HG03025 (cell line): ENCODE measurements around the gene KISS1R.

Experiments
- ATAC-seq: cut with Tn5 transposase; IDR thresholded peaks from one replicate; pipeline ENCODE4 v1.9.1; 2021; ENCODE audit warnings: mild to moderate bottlenecking, moderate library complexity; ENCODE audit not compliant: unreplicated experiment, low FRiP score

The KISS1R gene

DNA sequence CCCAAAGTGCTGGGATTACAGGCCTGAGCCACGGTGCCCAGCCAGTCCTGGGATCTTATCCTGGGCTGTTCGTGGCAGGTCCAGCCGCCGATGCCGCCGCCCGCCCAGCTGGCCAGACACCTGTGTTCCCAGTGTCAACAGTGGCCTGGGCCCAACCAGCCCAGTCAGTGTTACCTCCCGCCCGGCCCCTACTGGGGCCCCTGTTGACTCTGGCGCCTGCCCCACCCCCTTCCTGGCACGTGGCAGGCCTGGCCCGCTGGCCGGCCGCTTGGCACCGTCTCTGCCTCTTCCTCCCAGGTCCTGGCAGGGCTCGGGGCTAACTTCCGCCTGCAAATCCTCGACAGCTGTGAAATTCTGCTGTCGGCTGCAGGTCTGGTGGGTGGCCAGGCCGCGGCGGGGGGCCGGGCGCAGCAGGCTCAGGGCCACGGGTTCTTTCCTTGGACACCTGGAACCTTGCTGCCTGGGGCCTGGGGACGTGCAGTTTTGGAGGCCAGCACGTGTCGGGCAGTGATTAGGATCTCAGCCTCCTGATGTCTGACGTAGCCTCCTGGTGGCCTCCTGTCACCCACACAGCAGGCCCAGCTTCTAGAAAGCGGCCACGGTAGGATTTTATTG lies 17.8 kb downstream of the KISS1R start:
- ATAC-seq: no peak

DNA sequence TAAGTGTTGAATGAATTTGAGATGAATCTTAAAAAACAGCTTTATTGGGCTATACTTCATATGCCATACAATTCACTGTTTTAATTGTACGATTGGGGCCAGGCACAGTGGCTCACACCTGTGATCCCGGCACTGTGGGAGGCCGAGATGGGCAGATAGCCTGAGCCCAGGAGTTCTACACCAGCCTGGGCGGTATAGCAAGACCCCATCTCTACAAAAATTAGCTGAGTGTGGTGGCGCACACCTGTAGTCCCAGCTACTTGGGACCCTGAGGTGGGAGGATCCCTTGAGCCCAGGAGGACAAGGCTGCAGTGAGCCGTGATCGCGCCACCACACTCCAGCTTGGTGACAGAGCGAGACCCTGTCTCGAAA lies 19.0 kb downstream of the KISS1R start:
- ATAC-seq: no peak

DNA sequence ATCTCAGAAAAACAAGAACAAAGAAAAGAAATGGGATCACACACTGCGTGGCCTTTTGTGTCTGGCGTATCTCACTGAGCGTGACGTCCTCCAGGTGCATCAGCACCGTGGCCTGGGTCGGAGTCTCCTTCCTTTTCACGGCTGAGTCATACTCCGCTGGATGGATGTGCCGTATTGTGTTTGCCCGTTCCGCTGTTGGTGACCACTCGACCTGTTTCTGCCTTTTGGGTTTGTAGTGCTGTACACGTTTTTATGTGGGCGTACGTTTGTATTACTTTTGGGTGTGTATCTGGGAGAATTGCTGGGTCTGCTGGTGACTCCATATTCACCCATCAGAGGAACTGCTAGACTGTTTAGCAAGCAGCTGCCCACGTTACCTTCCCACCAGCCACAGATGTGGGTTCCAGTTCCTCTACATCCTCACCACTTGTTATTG lies 20.1 kb downstream of the KISS1R start:
- ATAC-seq: no peak

DNA sequence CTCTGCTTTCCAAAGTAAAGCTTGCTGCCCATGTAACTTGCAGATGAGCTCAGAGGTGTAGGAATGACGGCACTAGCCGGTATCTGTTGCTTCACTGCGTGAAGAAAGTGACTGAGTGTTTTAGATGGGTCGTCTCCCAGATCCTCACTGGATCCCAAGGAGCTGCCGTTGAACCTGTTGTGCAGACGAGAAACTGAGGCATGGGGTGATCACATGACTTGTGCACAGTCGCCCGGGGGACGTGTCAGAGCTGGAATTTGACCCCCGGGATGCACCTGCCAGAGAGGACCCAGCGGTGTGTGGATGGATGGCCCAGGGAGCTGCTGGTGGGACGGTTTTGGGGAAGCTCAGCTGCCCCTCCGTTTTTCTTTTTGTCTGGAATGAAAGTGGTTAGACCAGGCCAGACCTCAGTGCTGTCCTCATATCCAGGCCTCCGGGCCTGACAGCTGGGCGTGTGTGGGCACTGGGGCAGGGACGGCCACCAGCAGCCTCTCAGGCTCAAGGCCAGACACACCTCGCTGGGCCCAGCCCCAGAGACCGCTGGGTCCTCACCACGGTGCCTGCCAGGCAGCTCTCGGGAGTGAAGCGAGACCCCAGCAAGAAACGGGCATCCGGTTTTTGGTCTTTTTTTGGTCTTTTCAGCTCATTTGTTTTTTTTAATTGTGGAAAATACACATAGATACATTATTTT lies 21.2 kb downstream of the KISS1R start:
- ATAC-seq: no peak

DNA sequence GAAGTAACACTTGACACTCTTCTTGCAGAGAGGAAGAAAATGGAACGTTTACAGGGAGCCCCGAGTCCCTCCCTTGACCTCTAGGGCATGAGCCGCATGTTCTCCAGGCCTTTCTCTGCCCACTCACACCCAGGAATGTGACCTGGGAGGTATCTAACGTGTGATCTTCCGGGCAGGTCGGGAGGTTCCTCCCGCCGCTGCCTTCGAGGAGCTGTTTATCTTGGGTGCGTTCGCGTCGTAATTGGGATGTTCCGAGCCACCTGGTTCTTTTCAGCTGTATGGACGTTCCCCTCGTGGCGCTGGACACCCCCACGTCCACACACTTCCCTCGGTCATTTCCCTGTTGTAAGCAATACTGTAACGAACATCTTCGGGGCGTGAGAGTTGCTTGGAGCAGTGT lies 22.3 kb downstream of the KISS1R start:
- ATAC-seq: no peak

DNA sequence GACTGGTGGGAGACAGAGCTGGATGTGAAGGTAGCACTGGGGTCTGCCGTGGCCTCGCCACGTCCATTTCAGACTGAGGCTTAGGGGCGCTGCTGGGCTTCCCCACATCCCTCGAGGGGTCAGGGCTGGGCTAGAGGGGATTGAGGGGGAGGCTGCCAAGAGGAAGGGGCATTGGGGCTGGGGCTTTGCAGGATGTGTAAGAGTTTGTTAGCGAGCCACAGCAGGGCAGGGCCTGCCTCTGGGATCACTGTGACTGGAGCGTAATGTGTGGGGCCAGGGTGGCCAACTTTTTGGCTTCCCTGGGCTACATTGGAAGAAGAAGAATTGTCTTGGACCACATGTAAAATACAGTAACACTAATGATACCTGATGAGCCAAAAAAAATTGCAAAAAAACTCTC lies 22.8 kb downstream of the KISS1R start:
- ATAC-seq: no peak

DNA sequence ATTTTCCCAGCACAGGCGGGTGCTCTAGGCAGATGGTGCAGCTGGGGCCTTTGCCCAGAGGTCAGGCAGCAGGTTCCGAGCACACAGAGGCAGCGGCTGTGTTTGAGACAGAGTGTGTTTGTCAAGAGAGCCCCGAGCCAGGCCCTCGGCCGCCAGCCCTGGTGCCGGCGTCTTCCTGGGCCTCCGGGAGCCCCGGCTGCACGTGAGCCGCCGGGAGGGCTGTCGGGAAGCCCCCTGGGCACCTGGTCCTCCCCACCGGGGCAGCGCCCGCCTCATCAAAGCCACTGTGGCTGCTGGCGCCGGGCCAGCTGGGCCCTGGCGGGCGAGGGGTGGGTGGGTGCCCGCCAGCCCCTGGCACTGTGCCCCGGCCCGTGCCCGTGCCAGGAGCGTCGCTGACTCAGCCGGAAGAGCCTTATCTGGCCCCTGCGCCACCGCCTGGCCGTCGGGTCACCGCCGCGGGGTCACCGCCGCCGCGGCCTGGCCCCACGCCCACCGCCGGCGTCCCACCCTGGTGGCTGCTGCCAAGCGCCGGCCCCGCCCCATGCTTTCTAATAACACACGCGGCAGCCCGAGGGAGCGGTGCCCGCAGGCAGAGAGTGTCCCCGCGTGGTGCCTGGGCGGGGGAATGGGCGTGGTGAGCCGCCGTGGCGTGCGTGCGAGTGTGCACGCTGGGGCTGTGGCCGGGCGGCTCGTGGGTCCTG lies 23.6 kb downstream of the KISS1R start:
- ATAC-seq: no peak

DNA sequence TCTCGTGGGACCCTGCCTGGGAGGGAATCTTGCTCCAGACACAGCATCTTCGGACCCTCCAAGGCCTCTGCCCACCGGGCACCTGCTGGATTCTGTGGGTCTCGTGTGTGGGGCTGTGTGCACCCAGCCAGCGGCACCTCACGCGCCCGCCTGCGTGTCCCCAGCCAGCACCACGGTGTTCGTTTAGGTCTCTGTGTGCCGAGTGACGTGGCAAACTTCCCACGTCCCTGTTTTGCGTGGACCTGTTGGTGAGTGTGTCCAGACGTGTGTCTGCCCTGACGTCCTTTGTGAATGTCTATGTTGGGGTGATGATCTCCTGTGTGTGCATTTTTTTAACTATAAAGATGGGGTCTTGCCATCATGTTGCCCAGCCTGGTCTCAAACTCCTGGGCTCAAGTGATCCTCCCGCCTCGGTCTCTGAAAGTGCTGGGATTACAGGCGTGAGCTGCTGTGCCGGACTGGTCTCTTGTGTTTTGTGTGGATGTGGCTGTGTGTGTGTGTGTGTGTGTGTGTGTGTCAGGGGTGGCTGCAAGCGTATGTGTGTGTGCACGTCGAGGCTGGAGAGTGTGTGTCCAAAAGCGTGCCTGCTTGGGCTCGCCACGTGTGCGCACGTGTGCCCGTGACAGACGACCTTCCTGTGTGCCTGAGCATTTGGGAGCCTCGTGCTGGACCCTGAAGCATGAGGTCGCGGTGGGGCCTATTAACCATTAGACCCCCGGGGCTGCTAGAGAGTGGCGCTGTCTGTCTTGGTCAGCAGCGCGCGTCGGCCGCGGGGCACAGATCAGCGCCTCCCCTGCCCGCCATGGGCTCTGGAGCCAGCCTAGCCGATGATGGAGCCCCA lies 24.4 kb downstream of the KISS1R start:
- ATAC-seq: no peak

DNA sequence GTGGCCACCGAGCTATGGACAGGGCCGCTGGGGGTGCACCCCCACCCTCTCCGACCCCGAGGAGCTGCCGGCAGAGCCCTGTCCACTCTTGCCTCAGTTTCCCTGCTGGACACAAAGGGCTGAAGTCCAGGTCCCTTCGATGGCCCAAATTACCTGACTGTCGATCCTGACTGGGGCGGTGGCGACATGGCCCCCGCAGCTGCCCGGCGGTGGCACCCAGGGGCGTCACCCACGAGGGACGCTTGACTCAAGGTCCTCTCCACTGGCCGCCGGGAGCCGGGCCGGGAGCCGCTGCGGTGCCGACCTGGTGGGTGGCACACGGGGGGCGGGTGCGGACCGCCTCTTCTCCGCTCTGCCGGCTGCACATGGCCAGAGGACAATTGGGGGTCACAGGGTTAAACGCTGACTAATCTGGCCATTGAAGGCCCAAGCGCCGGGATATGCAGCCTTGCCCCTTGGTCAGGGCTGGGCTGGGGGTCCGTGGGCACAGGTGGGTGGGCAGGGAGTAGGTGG lies 25.1 kb downstream of the KISS1R start:
- no peak for ATAC-seq

DNA sequence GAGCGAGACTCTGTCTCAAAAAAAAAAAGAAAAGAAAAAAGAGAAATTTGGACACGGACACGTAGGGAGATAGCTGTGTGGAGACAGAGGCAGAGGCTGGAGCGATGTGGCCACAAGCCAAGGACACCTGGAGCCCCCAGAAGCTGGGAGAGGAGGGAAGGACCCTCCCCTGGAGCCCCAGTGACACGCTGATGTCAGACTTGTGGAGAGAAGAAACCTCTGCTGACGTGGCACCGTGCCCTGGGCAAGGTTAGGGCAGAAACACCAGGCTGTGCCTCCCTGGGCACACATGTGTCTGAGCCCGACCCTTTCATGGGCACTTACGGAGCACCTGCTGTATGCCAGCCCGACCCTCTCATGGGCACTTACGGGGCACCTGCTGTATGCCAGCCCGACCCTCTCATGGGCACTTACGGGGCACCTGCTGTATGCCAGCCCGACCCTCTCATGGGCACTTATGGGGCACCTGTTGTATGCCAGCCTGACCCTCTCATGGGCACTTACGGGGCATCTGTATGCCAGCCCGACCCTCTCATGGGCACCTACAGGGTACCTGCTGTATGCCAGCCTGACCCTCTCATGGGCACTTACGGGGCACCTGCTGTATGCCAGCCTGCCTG lies 26.5 kb downstream of the KISS1R start:
- ATAC-seq: no peak

DNA sequence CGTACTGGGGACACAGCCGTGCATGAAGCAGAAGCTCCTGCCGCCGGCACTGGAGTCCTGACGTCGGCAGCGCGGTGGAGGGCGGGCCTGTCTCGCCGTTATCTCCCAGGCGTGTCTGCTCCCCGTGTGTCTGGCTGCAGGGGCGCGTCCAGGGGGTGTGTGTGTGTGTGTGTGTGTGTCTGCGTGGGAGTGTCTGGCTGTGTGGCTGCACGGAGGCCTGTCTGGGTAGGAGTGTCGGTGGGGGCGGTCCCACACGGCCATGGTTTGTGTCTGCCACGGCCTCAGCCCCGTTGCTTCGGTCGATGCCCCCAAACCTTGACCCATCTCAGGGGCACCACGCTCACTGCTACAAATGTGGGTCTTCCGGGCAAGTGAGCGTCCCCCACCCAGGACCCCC lies 27.0 kb downstream of the KISS1R start:
- ATAC-seq: no peak

DNA sequence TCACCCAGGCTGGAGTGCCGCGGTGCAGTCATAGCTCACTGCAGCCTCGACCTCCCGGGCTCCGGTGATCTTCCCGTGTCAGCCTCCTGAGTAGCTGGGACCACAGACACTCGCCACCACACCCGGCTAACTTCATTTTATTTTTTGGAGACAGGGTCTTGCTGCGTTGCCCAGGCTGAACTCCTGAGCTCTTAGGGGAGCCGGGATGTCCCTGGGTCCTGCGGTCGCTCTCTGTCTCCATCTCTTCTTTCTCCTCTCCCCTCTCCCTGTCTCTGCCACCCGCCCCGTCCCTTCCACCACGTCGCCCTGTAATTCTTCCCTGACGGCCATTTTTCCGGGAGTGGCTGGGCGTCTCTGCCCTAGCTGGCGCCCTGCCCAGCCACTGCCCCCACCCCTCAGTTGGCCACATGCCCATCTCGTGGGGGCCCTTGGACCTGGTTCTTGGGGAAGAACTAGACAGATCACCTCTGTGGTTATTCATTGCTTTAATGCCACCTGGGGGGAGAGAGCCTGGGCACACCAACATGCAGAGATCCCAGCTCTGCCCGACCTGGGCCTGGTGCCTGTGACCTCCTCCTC lies 27.6 kb downstream of the KISS1R start:
- ATAC-seq: no peak

DNA sequence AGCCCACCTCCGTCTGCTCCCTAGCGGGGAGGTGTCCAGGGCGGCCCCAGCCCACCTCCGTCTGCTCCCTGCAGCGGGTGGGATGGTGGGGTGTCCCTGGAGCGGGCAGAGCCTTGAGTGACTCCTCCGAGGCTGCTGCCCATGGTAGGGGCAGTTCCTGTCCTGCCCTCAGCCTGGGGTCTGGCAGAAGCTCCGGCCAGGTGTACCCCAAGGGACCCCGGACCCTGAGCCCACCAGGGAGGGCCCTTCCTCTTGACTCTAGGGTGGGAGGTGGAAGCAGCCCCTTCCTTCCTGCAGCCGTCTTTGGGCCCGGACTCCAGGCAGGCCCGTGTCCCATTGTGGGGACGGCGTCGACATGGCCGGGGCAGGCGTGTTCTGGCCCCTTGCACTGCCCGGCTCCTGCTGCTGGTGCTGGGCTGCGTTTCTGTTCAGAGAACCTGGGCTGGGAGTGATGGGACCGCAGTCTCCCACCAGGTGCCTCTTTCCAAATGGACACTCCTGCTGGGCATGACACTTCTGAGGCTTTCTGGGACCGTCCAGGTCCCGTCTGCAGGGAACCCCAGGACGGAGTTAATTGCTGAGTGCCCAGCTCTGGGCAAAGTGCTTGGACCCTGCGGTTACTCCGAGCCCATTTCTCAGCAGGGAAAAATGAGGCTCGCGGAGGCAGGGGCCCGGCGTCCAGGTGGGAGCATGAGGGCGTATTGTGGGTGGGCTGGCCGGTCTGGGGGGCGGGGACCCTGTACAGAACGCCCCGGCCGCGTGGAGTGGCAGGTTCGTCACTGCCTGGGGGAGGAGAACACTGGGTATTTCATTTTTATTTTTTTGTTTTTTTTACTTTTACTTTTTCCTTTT lies 28.5 kb downstream of the KISS1R start:
- ATAC-seq: no peak

DNA sequence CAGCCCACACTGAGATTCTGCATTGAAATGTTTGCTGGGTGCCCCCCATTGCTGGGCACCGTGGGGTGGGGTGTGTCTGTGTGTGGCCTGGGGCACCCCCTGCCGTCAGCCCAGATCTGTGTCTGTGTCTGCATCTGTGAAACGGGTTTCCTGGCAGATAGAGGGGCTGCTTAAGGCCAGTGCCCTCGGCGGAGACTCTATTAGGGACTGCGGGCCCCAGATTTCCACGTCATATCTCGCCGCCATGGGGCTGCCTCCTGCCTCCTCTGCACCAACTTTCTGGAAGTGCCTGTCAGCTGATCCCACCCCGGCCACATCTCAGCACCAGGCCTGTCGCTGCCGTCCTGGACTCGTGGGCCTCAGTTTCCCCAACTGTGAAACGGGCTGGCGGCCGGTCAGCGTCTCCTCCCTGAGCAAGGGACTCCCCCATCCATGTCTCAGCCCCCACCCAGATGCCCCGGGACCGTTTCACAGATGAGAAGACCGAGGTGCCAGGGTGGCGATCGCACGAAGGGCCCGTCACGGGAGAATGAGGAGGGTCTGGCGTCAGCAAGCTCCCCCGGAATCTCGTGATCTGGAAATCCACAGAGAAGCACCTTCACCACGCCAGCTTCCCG lies 30.1 kb downstream of the KISS1R start:
- peak; percentile 15 for ATAC-seq

DNA sequence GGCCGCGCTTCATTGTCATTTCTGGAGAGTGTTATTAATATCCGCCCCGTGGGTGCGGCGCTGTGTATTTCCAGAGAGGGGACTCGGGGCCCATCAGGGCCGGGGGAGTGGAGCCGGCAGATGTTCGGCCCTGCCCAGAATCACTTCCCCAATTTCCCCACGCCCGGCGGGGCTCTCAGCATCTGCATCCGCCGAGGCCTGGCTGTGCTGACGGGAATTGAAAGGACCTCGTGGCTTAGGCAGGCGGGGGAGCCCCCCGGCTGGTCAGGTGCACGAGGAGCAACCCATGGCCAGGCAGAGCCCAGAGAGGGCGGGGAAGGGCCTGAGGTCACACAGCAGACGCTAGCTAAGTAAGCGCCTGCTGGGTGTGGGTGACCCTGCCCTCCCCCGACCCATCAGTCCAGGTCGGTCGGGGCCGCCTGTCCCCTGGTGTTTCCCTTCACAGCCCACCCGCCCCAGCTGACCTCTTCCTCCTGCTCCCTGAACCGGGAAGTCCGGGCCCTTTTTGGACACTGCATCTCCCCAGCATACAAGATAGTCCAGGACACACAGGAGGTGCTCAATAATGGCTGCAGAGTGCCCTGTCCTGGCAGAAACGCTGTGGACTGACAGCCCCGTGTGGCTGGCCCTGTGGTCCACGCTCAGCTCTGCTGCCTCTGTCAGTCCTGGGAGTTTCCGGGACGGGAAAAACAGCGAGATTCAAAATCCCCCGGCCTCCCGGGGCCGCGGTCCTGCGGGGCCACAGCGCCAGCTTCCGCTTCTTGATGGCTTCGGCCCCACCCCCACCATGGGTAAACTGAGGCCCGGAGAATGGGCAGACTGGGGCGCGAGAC lies 30.8 kb downstream of the KISS1R start:
- peak; percentile 42 for ATAC-seq

DNA sequence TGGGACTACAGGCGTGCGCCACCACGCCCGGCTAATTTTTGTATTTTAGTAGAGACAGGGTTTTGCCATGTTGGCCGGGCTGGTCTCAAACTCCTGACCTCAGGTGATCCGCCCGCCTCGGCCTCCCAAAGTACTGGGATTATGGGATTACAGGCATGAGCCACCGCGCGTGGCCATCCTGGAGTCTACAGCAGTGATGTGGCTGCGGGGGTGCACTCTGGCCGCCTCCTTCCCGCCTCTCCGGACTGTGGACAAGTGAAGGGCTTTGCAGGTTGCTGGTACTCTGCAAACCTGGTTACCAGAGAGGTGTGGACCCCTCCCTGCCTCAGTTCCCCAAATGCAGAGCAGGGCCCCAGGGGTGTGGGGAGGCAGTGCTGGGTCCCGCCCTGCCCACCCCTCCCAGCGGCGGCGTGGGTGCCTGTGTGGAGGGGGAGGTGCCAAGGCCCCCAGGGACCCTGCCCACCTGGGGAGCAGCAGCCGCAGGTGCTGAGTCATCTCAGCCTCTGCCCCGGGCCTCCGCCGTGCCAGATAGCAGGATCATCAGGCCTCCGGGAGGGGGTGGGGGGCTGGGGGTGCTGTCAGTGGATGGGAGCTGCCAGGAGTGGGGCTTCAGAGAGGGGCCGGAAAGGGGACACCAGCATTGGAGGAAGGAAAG lies 31.8 kb downstream of the KISS1R start:
- no peak for ATAC-seq

DNA sequence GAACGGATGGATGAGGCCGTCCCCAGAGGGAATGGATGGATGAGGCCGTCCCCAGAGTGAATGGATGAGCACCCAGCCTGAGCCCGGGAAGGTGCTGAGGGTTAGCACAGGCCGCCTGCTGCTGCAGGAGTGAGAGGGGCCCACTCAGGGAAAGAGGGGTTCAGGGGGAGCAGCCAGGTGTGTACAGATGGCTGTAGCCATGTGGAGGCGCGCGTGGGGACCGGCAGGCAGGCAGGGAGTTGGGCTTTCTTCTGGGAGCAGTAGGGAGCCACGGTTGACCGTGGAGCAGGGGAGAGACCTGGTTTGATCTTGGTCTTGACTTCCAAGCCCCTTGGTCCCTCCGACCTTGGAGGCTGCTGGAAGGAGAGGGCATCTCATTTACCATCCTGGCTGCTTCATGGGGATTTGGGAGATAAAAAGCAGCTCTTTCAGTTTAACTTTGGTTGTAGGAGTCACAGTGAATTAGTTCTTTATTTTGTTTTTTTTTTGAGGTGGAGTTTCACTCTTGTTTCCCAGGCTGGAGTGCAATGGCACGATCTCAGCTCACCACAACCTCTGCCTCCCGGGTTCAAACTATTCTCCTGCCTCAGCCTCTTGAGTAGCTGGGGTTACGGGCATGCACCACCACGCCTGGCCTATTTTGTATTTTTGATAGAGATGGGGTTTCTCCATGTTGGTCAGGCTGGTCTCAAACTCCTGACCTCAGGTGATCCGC lies 33.4 kb downstream of the KISS1R start:
- ATAC-seq: no peak
